HCT116 (cell line): ENCODE data around the gene FHOD3. TPM values are rescaled to one million over a fixed set of nuclear protein-coding genes. Genes with fewer than 3 reads are reported as not detected.

Source experiments
- ATAC-seq: fragments of 200-7000 bp; cut with Tn5 transposase; 2 replicates; pipeline ENCODE4 v1.9.1; 2020; ENCODE audit warnings: mild to moderate bottlenecking, moderate library complexity
- BruUV-seq: library from RNA; stranded (reverse); fragments of 400-500 nt; replicated peaks from 2 replicates; lab custom pipeline; 2021; lab: Mats Ljungman, UMichigan
- CTCF ChIA-PET: fragments of 300-600 bp; sonication (Branson Sonifier 250); formaldehyde crosslinking; loops from one replicate; lab custom pipeline; 2021; ENCODE audit warnings: antibody characterized with exemption; lab: Charles Lee
- POLR2A ChIA-PET: fragments of 300-600, 350-600 bp; sonication (Branson Sonifier 250); formaldehyde crosslinking; loops from one replicate; lab custom pipeline; 2021; ENCODE audit warnings: antibody characterized with exemption; lab: Charles Lee
- RAD21 ChIA-PET, 2 experiments: fragments of 300-600 bp; sonication (Branson Sonifier 250); formaldehyde crosslinking; loops; one replicate each; lab custom pipeline; 2023; ENCODE audit warnings: low total read pairs in 2 of 2; ENCODE audit not compliant: uncharacterized antibody in 2 of 2, unreplicated experiment in 2 of 2, low non-redundant PET in 1 of 2; lab: Charles Lee
- DNase-seq: peaks from one replicate; pipeline ENCODE4 v3.0.0-alpha.2; 2010; ENCODE audit warnings: low read depth, low spot score
- H2AFZ ChIP-seq: fragments of 200-600 bp; shearing (Covaris generic), sonication (generic); 2 replicates; pipeline ENCODE4 v1.6.1; 2017; ENCODE audit warnings: low read depth, mixed run types, mixed read lengths, antibody characterized with exemption, low read length; ENCODE audit not compliant: poor library complexity, severe bottlenecking
- H3K27ac ChIP-seq: 2 replicates; pipeline ENCODE4 v1.5.1; 2012; ENCODE audit warnings: low read depth, low read length
- H3K27me3 ChIP-seq: fragments of 200-600 bp; sonication (generic); 2 replicates; pipeline ENCODE4 v1.6.1; 2016; ENCODE audit warnings: mixed run types, low read length, mixed read lengths; ENCODE audit not compliant: insufficient read depth
- H3K36me3 ChIP-seq, 2 experiments: fragments of 200-500 bp in 1 of 2; fragments of 200-600 bp in 1 of 2; sonication (Bioruptor generic) in 1 of 2; sonication (generic) in 1 of 2; 2 replicates each; pipeline versions ENCODE4 v1.5.1 to v1.6.1; 2014 to 2016; ENCODE audit warnings: low read length in 2 of 2, inconsistent platforms in 1 of 2, mixed read lengths in 1 of 2, mixed run types in 1 of 2; ENCODE audit not compliant: insufficient read depth in 2 of 2, control insufficient read depth in 1 of 2
- H3K4me1 ChIP-seq, 2 experiments: fragments of 200-600 bp in 1 of 2; sonication (generic) in 1 of 2; 2 replicates each; pipeline versions ENCODE4 v1.5.1 to v1.6.1; 2012 to 2017; ENCODE audit warnings: low read length in 2 of 2, inconsistent platforms in 1 of 2, mild to moderate bottlenecking in 1 of 2, mixed read lengths in 1 of 2, mixed run types in 1 of 2, moderate library complexity in 1 of 2; ENCODE audit not compliant: insufficient read depth in 2 of 2, control insufficient read depth in 1 of 2
- H3K4me2 ChIP-seq: fragments of 200-600 bp; sonication (generic); 2 replicates; pipeline ENCODE4 v1.6.1; 2017; ENCODE audit warnings: mixed run types, low read length, mixed read lengths
- H3K4me3 ChIP-seq, 2 experiments: fragments of 200-600 bp in 1 of 2; sonication (generic) in 1 of 2; replicated peaks in 1 of 2; 2 replicates each; pipeline ENCODE4 v1.5.1; 2011 to 2016; ENCODE audit warnings: low read length in 2 of 2, control low read depth in 1 of 2, low read depth in 1 of 2, mild to moderate bottlenecking in 1 of 2, mixed read lengths in 1 of 2, mixed run types in 1 of 2
- H3K79me2 ChIP-seq: fragments of 200-600 bp; sonication (generic); 2 replicates; pipeline ENCODE4 v1.6.1; 2017; ENCODE audit warnings: mild to moderate bottlenecking, mixed run types, low read length, moderate library complexity, mixed read lengths; ENCODE audit not compliant: insufficient read depth
- H3K9ac ChIP-seq: fragments of 200-600 bp; sonication (generic); 2 replicates; pipeline ENCODE4 v1.6.1; 2016; ENCODE audit warnings: low read length, mixed read lengths
- H3K9me2 ChIP-seq: fragments of 200-600 bp; sonication (generic), shearing (Covaris generic); 2 replicates; pipeline ENCODE4 v1.6.1; 2017; ENCODE audit warnings: mixed run types, mild to moderate bottlenecking, moderate library complexity; ENCODE audit not compliant: insufficient read depth
- H3K9me3 ChIP-seq, 2 experiments: fragments of 200-500 bp in 1 of 2; fragments of 200-600 bp in 1 of 2; sonication (Bioruptor generic) in 1 of 2; sonication (generic) in 1 of 2; 2 replicates each; pipeline ENCODE4 v1.6.1; 2014 to 2017; ENCODE audit warnings: low read length in 2 of 2, mixed read lengths in 2 of 2, inconsistent platforms in 1 of 2, low read depth in 1 of 2, mild to moderate bottlenecking in 1 of 2, mixed run types in 1 of 2, moderate library complexity in 1 of 2; ENCODE audit not compliant: control insufficient read depth in 1 of 2, insufficient read depth in 1 of 2
- H4K20me1 ChIP-seq: fragments of 200-600 bp; sonication (generic), shearing (Covaris generic); 2 replicates; pipeline ENCODE4 v1.6.1; 2017; ENCODE audit warnings: mixed run types, mild to moderate bottlenecking, moderate library complexity; ENCODE audit not compliant: insufficient read depth
- ATF3 ChIP-seq: IDR thresholded peaks from 2 replicates; pipeline ENCODE4 v1.6.1; 2012
- CBX3 ChIP-seq: IDR thresholded peaks from 2 replicates; pipeline ENCODE4 v1.6.1; 2012; ENCODE audit warnings: low read depth
- EGR1 ChIP-seq: IDR thresholded peaks from 2 replicates; pipeline ENCODE4 v1.6.1; 2012; ENCODE audit warnings: low read depth
- ELF1 ChIP-seq: IDR thresholded peaks from 2 replicates; pipeline ENCODE4 v1.6.1; 2012; ENCODE audit warnings: low read depth, borderline replicate concordance
- EZH2 ChIP-seq: fragments of 200-600 bp; sonication (generic); IDR thresholded peaks from 2 replicates; pipeline ENCODE4 v1.6.1; 2017; ENCODE audit warnings: antibody characterized with exemption, mixed run types
- EZH2phosphoT487 ChIP-seq: fragments of 200-600 bp; IDR thresholded peaks from 2 replicates; pipeline ENCODE4 v1.6.1; 2018; ENCODE audit warnings: antibody characterized with exemption, borderline replicate concordance
- FOSL1 ChIP-seq: IDR thresholded peaks from 2 replicates; pipeline ENCODE4 v1.6.1; 2012; ENCODE audit warnings: low read depth
- JUND ChIP-seq: IDR thresholded peaks from 2 replicates; pipeline ENCODE4 v1.6.1; 2012
- MAX ChIP-seq: IDR thresholded peaks from 2 replicates; pipeline ENCODE4 v1.6.1; 2012
- RAD21 ChIP-seq: IDR thresholded peaks from 2 replicates; pipeline ENCODE4 v1.6.1; 2012; ENCODE audit warnings: low read depth, mild to moderate bottlenecking
- REST ChIP-seq: IDR thresholded peaks from 2 replicates; pipeline ENCODE4 v1.6.1; 2012; ENCODE audit warnings: low read depth
- SRF ChIP-seq: IDR thresholded peaks from 2 replicates; pipeline ENCODE4 v1.6.1; 2012; ENCODE audit warnings: low read depth
- TCF7L2 ChIP-seq: IDR thresholded peaks from 2 replicates; pipeline ENCODE4 v1.7.0; 2011; ENCODE audit warnings: borderline replicate concordance, inconsistent platforms; ENCODE audit not compliant: insufficient read depth, insufficient read length; ENCODE audit errors: extremely low read depth
- YY1 ChIP-seq: IDR thresholded peaks from 2 replicates; pipeline ENCODE4 v1.6.1; 2011; ENCODE audit warnings: low read length, low read depth, moderate library complexity, mild to moderate bottlenecking; ENCODE audit not compliant: insufficient replicate concordance; ENCODE audit errors: extremely low read depth
- ZBTB33 ChIP-seq: IDR thresholded peaks from 2 replicates; pipeline ENCODE4 v1.6.1; 2011; ENCODE audit warnings: mild to moderate bottlenecking, low read length, moderate library complexity; ENCODE audit not compliant: insufficient replicate concordance; ENCODE audit errors: extremely low read depth
- ZFX ChIP-seq: fragments of 450-650 bp; IDR thresholded peaks from 2 replicates; pipeline ENCODE4 v1.6.1; 2017
- ZNF274 ChIP-seq: fragments of 200-500 bp; sonication (Bioruptor generic); IDR thresholded peaks from 2 replicates; pipeline ENCODE4 v1.6.1; 2014; ENCODE audit warnings: mild to moderate bottlenecking, low read depth, low read length, inconsistent platforms
- intact Hi-C: fragments of 100-400 bp; cut with micrococcal nuclease; formaldehyde crosslinking; loops from 2 replicates; pipeline ENCODE4 v1.10.0; 2022
- total RNA-seq: library from RNA; stranded (reverse); gene quantifications from one replicate; pipeline ENCODE4 v1.2.1, GENCODE V29; 2021; ENCODE audit not compliant: unreplicated experiment

FHOD3 gene
- total RNA-seq, 1 experiment from 2014 or later = 4.0 TPM

- no peak for TF ChIP-seq JUND
- TF ChIP-seq EGR1 = no peak
- no peak for TF ChIP-seq SRF
- no peak for TF ChIP-seq CBX3
- TF ChIP-seq ATF3 = no peak
- no peak for TF ChIP-seq ELF1
- no peak for TF ChIP-seq FOSL1
- TF ChIP-seq TCF7L2 = no peak
- no peak for TF ChIP-seq YY1
- no peak for TF ChIP-seq ZFX
- no peak for TF ChIP-seq EZH2
- no peak for TF ChIP-seq MAX
- TF ChIP-seq RAD21 = no peak
- BruUV-seq = no TSS peak
- no peak overlapping the region for H2AFZ ChIP-seq
These were observed 304.6 kb downstream of the FHOD3 start for GRCh38 chr18:36602071-36602470.

GRCh38 chr18:36602620-36603019 is 305.1 kb downstream of the FHOD3 start:
- H2AFZ ChIP-seq = no peak overlapping the region
- ATAC-seq (no peak), DNase-seq (no peak)
- H4K20me1 ChIP-seq = no peaks in the 10 kb centered on the region
- no peak overlapping the region for H3K9ac ChIP-seq
- H3K36me3 ChIP-seq = no peaks in the 10 kb centered on the region
- H3K9me3 ChIP-seq = no peaks in the 10 kb centered on the region
- ChIA-PET POLR2A (no interaction called here), RAD21 (no interaction called here), CTCF (no interaction called here)
- no peaks in the 10 kb centered on the region for H3K27me3 ChIP-seq
- H3K27ac ChIP-seq = no peak overlapping the region
- H3K79me2 ChIP-seq = no peaks in the 10 kb centered on the region
- H3K9me2 ChIP-seq = no peaks in the 10 kb centered on the region
- intact Hi-C loops = no loop called here
- no peak overlapping the region for H3K4me3 ChIP-seq
- no peaks in the 10 kb centered on the region for H3K4me1 ChIP-seq
- H3K4me2 ChIP-seq = no peak overlapping the region
- no TSS peak for BruUV-seq
- TF ChIP-seq EZH2 = no peak
- TF ChIP-seq REST = no peak
- TF ChIP-seq SRF = no peak
- no peak for TF ChIP-seq EGR1
- TF ChIP-seq ZBTB33 = no peak
- no peak for TF ChIP-seq JUND
- TF ChIP-seq EZH2phosphoT487 = no peak
- no peak for TF ChIP-seq ZNF274
- TF ChIP-seq YY1 = no peak

More at GRCh38 chr18:36602071-36602470, 304.6 kb downstream of the FHOD3 start:
- H3K36me3 ChIP-seq = no peaks in the 10 kb centered on the region
- H4K20me1 ChIP-seq = no peaks in the 10 kb centered on the region
- ChIA-PET RAD21 (no interaction called here), POLR2A (no interaction called here), CTCF (no interaction called here)
- no peaks in the 10 kb centered on the region for H3K9me3 ChIP-seq
- no peaks in the 10 kb centered on the region for H3K79me2 ChIP-seq
- H3K27ac ChIP-seq = no peak overlapping the region
- no peaks in the 10 kb centered on the region for H3K27me3 ChIP-seq
- no peak overlapping the region for H3K9ac ChIP-seq
- H3K4me2 ChIP-seq = no peak overlapping the region
- DNase-seq (no peak), ATAC-seq (no peak)
- no peak overlapping the region for H3K4me3 ChIP-seq
- no peaks in the 10 kb centered on the region for H3K9me2 ChIP-seq
- intact Hi-C loops = no loop called here
- H3K4me1 ChIP-seq = no peaks in the 10 kb centered on the region
